Activated T-cell treated with anti-CD3 and anti-CD28 coated beads, Interleukin-2, amount 50 U/mL, for 72 hours (primary cell): ENCODE results near the gene PLXNA2. TPM values are rescaled to one million over a fixed set of nuclear protein-coding genes. Genes with fewer than 3 reads are reported as not detected.

Experiments used
- ATAC-seq, 2 donors: fragments of 150-1000 bp; cut with Tn5 transposase; replicated peaks in 1 of 2; 2 replicates each; pipeline ENCODE4 v1.10.0; 2021; ENCODE audit warnings: moderate library complexity in 2 of 2, mild to moderate bottlenecking in 1 of 2
- DNase-seq, 2 donors: peaks; one replicate each; pipeline ENCODE4 v3.0.0; 2021 to 2022; ENCODE audit warnings: mixed read lengths in 1 of 2
- H3K27ac Mint-ChIP-seq: one replicate; pipeline ENCODE4 v1.8.0; 2022; ENCODE audit warnings: mild to moderate bottlenecking, moderate library complexity, mixed read lengths
- H3K27me3 Mint-ChIP-seq: one replicate; pipeline ENCODE4 v1.8.0; 2022; ENCODE audit warnings: low read depth, mixed read lengths
- H3K36me3 Mint-ChIP-seq, 2 donors: one replicate each; pipeline ENCODE4 v1.8.0; 2022; ENCODE audit warnings: mixed read lengths in 2 of 2, mild to moderate bottlenecking in 1 of 2; ENCODE audit not compliant: insufficient read depth in 2 of 2
- H3K4me1 Mint-ChIP-seq: one replicate; pipeline ENCODE4 v1.8.0; 2022; ENCODE audit warnings: low read depth, mixed read lengths
- H3K4me3 Mint-ChIP-seq, 2 donors: one replicate each; pipeline ENCODE4 v1.8.0; 2022; ENCODE audit warnings: mild to moderate bottlenecking in 2 of 2, mixed read lengths in 2 of 2, moderate library complexity in 2 of 2
- H3K9me3 Mint-ChIP-seq, 2 donors: one replicate each; pipeline ENCODE4 v1.8.0; 2022; ENCODE audit warnings: mixed read lengths in 2 of 2
- total RNA-seq, 2 donors: library from RNA; stranded (reverse); gene quantifications; one replicate each; pipeline ENCODE4 v1.2.3, GENCODE V29; 2022

The PLXNA2 gene
- total RNA-seq, 2 donors from 2014 or later, result 0.07 to 0.72 TPM

DNA sequence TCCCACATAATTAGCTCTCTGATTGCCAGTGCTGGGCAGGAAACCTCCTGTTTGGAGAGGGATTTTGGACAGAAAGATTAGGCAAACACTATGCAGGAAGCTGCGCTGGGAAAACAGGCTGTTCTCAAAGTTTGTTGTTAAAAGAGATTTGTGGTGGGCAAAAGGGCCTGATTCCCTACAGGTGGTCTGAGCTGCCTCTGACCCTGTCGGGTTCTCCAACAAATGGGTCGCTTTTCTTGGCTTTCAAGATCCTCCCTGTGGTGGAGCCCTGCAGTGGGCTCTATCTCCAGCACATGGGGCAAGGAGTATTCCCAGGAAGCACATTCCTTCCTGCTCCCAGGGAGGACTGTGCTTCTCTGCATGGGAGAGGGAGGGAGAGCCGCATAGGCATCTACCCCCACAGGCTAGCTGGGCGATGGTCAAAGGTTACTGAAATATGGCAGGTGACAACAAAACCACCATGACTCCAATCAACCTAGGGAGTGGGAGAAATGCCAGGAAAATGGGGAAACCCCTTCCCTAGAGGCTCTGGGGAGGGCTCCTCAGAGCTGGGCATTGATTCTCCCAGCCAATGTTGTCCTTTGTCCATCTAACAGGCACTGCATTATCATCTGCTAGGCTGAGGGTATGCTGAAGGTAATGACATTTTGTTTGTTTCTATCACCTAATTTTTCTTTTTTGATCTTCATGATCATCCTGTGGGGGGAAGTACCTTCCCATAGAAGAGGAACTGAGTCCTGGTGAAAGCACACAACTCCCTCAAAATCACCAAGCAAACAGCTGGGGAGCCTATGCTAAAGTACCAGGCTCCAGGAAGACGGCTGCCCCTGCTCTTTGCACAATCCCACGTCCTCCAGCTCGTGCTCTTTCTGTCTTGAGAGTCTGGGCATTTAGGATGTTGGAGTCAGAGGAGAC, 85.3 kb downstream of the PLXNA2 start:
- no peak for DNase-seq
- Mint-ChIP-seq H3K9me3 (no peaks in the 10 kb centered on the region), H3K36me3 (no peaks in the 10 kb centered on the region), H3K27ac (no peak overlapping the region), H3K4me3 (no peak overlapping the region), H3K4me1 (no peaks in the 10 kb centered on the region), H3K27me3 (peaks cover 13% of the 10 kb centered on the region)
- ATAC-seq, result no peak

- ATAC-seq, result no peak
- H3K4me1 Mint-ChIP-seq, result no peaks in the 10 kb centered on the region
- DNase-seq, result no peak
- H3K9me3 Mint-ChIP-seq, result no peaks in the 10 kb centered on the region
- H3K36me3 Mint-ChIP-seq, result no peaks in the 10 kb centered on the region
- H3K27me3 Mint-ChIP-seq, result peaks cover 4% of the 10 kb centered on the region
- no peak overlapping the region for H3K27ac Mint-ChIP-seq
- no peak overlapping the region for H3K4me3 Mint-ChIP-seq
These were observed 86.4 kb downstream of the PLXNA2 start for GRCh38 chr1:208157769-208158168.

DNA sequence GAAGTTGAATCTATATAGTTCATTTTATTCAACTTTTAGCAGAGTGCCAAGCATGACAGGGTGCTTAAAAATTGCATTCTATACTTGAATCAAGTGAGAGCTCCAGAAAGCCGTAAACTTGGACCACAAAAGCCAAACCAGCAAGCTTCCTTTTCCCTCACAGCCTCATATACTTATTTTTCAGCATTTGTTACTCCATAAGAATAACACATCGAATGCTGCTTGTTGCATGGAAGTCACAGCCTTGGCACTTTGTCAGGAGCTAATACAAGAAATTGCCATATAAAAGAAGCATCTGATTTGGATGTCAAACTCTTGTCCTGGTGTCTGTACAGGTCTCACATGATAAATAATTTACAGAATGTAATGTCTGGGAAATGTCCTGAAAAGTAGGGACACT, 87.4 kb downstream of the PLXNA2 start:
- no peak for DNase-seq
- Mint-ChIP-seq H3K36me3 (no peaks in the 10 kb centered on the region), H3K9me3 (no peaks in the 10 kb centered on the region), H3K4me1 (no peaks in the 10 kb centered on the region), H3K4me3 (no peak overlapping the region), H3K27me3 (no peaks in the 10 kb centered on the region), H3K27ac (no peak overlapping the region)
- no peak for ATAC-seq

GRCh38 chr1:208156310-208156709, 87.9 kb downstream of the PLXNA2 start:
- Mint-ChIP-seq H3K27me3 (no peaks in the 10 kb centered on the region), H3K27ac (no peak overlapping the region), H3K4me3 (no peak overlapping the region), H3K4me1 (no peaks in the 10 kb centered on the region), H3K9me3 (no peaks in the 10 kb centered on the region), H3K36me3 (no peaks in the 10 kb centered on the region)
- DNase-seq, result no peak
- no peak for ATAC-seq

- H3K27ac Mint-ChIP-seq, result no peak overlapping the region
- H3K36me3 Mint-ChIP-seq, result no peaks in the 10 kb centered on the region
- no peaks in the 10 kb centered on the region for H3K27me3 Mint-ChIP-seq
- H3K9me3 Mint-ChIP-seq, result no peaks in the 10 kb centered on the region
- DNase-seq, result no peak
- ATAC-seq, result no peak
- no peaks in the 10 kb centered on the region for H3K4me1 Mint-ChIP-seq
- no peak overlapping the region for H3K4me3 Mint-ChIP-seq
These were observed 89.2 kb downstream of the PLXNA2 start for GRCh38 chr1:208154679-208155642.

DNA sequence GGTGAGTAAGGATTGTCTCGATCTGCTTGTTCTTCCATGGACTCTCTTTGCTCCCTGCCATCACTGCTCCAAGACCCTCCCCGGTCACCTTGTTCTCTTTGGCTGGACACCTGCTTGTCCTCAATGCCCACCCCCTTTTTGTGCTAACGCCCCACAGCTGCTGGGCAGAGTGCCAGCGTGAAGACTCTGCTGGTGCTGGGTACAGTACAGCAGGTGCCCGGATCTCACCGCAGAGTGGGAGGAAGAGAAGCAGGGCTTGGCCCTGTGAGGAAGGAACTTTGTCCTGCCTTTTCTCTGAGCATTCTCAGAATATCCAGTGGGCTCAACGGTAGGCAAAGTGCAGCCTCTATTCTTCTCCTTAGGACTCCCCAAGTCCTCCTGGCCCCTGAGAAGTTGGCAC, 90.1 kb downstream of the PLXNA2 start:
- H3K4me1 Mint-ChIP-seq, result no peaks in the 10 kb centered on the region
- ATAC-seq (no peak), DNase-seq (no peak)
- H3K27me3 Mint-ChIP-seq, result no peaks in the 10 kb centered on the region
- H3K4me3 Mint-ChIP-seq, result no peak overlapping the region
- H3K27ac Mint-ChIP-seq, result no peak overlapping the region
- no peaks in the 10 kb centered on the region for H3K36me3 Mint-ChIP-seq
- no peaks in the 10 kb centered on the region for H3K9me3 Mint-ChIP-seq

DNA sequence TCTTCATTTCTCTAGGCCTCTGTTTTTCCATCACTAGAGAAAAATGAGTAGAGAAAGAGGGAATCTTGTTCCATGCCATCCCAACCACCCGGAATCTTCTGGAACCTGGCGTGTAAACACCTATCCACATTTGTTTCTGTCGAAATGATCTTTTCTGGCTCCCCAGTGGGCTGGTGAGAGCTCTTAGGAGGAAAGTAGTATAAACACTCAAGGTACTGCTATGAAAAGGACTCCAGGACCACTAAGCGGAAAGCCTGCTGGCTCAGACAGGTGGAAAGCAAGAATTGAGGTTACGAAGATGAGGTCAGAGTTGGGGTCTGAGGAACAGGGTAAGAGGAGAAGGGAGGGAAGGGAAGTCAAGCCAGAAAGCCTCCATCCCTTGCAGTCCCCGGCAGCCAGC, 90.8 kb downstream of the PLXNA2 start:
- Mint-ChIP-seq H3K4me1 (no peaks in the 10 kb centered on the region), H3K36me3 (no peaks in the 10 kb centered on the region), H3K27ac (no peak overlapping the region), H3K9me3 (no peaks in the 10 kb centered on the region), H3K4me3 (no peak overlapping the region), H3K27me3 (no peaks in the 10 kb centered on the region)
- DNase-seq (no peak), ATAC-seq (no peak)

GRCh38 chr1:208151728-208152598, 92.2 kb downstream of the PLXNA2 start:
- Mint-ChIP-seq H3K27ac (no peak overlapping the region), H3K9me3 (no peaks in the 10 kb centered on the region), H3K27me3 (no peaks in the 10 kb centered on the region), H3K36me3 (no peaks in the 10 kb centered on the region), H3K4me1 (no peaks in the 10 kb centered on the region), H3K4me3 (no peak overlapping the region)
- no peak for ATAC-seq
- no peak for DNase-seq

DNA sequence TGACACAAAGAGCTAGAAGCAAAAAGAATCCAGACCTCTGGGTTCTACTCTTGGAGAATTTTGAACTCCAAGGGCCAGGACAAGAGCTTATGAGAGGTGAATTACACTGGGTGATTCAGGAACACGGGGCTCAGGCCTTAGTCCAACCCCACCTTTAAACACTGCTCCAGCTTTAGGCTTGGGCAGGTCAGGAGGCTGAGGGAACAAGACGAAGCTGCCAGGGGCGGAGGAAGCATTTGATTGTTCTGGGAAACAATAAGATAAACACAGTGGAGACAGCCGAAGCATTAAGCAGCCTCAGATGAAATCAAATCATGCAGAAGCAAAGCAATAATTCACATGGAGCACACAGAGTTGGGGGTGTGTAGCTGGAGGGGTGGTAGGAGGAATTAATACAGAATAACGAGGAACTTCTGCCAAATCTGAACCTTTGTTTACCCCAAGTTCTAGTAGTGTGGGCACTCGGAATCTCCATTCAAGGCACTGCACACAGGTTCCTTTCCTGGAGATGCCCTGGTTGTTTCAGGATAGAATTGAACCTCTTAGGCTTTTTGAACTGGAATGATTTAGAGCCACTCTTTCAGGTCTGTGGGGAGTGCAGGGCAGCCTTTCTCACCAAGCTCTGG, 93.2 kb downstream of the PLXNA2 start:
- Mint-ChIP-seq H3K27me3 (no peaks in the 10 kb centered on the region), H3K4me3 (no peak overlapping the region), H3K36me3 (no peaks in the 10 kb centered on the region), H3K27ac (no peak overlapping the region), H3K9me3 (no peaks in the 10 kb centered on the region), H3K4me1 (no peaks in the 10 kb centered on the region)
- ATAC-seq, result no peak
- no peak for DNase-seq

DNA sequence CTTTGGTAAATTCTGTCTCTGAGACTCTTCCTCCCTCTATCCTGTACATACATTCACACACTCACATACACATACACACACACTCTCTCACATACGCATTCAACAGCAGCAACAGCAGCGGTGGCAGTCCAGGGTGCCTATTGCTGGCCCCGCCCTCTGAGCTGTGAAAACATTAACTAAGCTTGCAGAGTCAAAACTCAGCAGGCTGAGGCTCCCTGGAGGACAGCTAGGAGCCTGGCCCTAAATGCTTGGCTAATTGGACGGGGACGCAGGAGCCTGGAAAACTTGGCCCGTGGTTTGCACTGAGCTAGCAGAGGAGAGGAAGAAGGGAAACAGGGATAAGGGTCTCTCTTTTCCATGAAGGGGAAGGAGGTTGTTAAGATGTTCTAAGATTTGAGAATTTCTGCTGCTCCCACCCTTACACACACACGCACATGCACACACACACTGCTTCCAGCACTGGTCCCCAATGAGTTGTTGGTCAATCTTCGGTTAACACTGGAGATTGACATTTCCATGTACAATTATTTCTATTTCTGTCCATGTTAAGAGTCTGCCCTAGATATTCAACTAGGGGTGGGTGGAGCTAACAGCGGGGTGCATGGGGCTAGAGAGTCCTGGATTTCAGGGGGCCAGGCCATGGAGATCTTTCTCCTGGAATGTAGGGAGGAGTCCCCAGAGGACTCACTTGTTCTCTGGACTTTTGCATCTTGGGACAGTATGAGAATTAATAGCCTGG, 94.2 kb downstream of the PLXNA2 start:
- no peak for ATAC-seq
- DNase-seq, result no peak
- Mint-ChIP-seq H3K27me3 (no peaks in the 10 kb centered on the region), H3K4me3 (no peak overlapping the region), H3K27ac (no peak overlapping the region), H3K4me1 (no peaks in the 10 kb centered on the region), H3K36me3 (no peaks in the 10 kb centered on the region), H3K9me3 (no peaks in the 10 kb centered on the region)

- no peaks in the 10 kb centered on the region for H3K36me3 Mint-ChIP-seq
- H3K27me3 Mint-ChIP-seq, result no peaks in the 10 kb centered on the region
- ATAC-seq (no peak), DNase-seq (no peak)
- H3K9me3 Mint-ChIP-seq, result no peaks in the 10 kb centered on the region
- no peaks in the 10 kb centered on the region for H3K4me1 Mint-ChIP-seq
- H3K27ac Mint-ChIP-seq, result no peak overlapping the region
- H3K4me3 Mint-ChIP-seq, result no peak overlapping the region
These were observed 95.0 kb downstream of the PLXNA2 start for GRCh38 chr1:208149213-208149612.

DNA sequence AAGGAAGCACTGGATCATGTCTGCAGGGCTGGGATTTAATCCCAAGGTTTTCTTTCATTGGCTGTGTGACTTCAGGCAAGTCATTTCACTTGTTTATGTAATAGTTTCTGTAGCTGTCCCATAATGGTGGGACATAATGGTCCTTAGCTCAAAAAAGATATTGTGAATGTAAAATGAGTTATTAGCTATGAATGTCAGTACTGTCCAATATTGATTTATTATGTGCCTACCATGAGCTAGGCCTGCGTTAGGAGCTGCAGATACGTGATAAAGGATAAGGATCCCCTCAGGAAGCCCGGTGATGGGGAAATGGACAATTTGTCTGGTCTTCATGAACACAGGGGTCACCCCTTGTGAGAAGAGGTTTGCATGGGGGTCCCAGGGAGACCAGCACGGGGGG, 95.8 kb downstream of the PLXNA2 start:
- Mint-ChIP-seq H3K36me3 (no peaks in the 10 kb centered on the region), H3K27ac (no peak overlapping the region), H3K9me3 (no peaks in the 10 kb centered on the region), H3K4me1 (no peaks in the 10 kb centered on the region), H3K4me3 (no peak overlapping the region), H3K27me3 (no peaks in the 10 kb centered on the region)
- no peak for DNase-seq
- ATAC-seq, result no peak
